Posterior vena cava (tissue), 2 donors: ENCODE data around the gene SEMA4F. TPM values are rescaled to one million over a fixed set of nuclear protein-coding genes. Genes with fewer than 3 reads are reported as not detected.

Experiments used
- DNase-seq: peaks from one replicate; pipeline ENCODE4 v3.0.0-alpha.2; 2020; ENCODE audit warnings: low spot score
- intact Hi-C, 2 donors: fragments of 100-400 bp; cut with DNase I; formaldehyde crosslinking; loops; one replicate each; pipeline versions ENCODE4 v1.14.1 to v1.14.2; 2022 to 2023
- total RNA-seq, 2 donors: library from RNA; stranded (reverse); fragmentation: NEBNext Ultra II Directional; extraction: Animal tissue kit (Norgen Biotek cat#: 25700); gene quantifications; one replicate each; pipeline ENCODE4 v1.2.1, GENCODE V29; 2021
- donor health status: DM: yes; HTN: yes; CAD: no.
- donor health status: DM: yes; HTN: yes; CAD: no.

SEMA4F gene
- total RNA-seq, 2 donors from 2014 or later: 3.2 to 3.9 TPM

DNA sequence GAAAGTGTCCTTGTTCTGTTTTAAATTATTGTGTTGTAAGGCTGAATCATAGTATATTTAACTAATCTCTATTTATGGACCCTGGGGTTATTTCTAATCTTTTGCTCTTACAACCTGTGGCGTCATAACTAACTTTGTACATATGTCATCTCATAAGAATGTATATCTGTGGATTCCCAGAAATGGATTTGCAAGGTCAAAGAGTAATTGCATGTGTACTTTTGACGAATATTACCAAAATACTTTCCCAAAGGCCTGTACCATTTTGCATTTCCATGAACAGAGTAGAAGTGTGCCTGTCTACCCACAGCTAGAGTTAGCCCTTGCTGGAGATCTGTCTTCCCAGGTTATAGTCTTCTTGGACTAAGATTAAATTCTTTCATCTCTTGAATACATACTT, 42.8 kb downstream of the SEMA4F start:
- no peak for DNase-seq
- intact Hi-C loops: no loop called here

DNA sequence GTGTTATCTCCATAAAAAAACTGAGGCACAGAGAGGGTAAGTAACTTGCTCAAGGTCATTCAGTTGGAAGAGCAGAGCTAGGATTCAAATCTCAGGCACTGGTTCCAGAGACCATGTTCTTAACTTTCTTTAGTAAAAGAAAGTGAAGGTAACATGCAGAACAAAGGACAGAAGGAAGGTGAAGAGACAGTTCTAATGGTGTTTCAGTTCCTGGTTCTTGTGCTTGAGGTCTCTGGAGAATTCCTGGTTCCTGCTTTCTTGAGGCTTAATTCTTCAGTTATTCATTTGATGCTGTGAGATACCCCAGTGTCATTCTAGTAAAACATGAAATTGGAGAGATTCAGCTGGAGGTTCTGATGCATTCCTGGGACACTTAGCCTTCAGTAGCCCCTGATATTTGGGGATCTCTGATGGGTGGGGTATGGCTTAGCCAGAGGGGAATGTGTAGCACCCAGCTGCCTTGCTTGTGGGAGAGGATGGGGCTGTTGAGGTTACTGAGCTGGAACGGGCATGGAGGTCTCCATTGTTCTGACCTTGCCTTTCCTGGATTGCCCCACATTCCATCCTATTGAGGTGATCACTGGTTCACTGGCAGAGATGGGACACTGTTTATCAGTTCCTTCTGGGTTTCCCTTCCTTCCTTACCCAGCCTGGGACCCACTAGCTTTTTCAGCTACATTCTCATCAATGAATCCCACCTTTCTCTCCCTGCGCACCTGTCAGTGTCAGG, 46.8 kb downstream of the SEMA4F start:
- intact Hi-C loops: no loop called here
- DNase-seq: no peak

DNA sequence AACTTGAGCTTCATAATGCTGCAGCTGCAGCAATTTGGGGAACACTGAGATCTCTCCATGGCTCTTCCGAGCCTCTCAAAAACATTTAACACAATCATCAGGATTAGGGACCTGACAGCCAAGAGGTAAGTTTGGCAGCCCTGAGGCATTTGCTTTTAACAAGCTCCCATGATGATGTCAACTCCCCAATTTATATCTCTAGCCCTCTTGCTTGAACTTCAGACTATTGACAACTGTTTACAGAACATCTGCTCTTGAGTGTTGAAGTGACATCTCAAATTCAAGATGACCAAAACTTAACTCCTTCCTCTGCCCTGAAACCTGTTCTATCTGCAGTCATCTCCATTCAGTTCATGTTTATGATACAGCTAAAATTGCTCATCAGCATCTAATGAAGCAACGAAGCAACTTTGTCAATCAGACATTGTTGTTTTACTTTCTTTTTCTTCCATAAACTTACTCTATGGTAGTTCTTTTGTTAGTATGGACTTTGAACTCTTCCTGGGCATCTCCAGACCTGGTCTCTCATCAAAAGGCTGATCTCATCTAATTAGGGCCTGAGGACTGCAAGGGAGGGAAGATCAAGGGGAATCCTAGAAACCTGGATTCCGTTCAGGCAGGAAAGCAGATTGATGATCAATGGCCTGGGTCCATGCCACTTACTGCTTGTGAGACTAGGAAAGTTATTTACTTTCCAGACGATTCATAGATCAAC, 48.1 kb downstream of the SEMA4F start:
- intact Hi-C loops: loop anchor here in 1 of 2 donors (2.0 kb wide), 1 partner anchor 75 kb away; no protein-coding TSS in a partner anchor
- DNase-seq: no peak

DNA sequence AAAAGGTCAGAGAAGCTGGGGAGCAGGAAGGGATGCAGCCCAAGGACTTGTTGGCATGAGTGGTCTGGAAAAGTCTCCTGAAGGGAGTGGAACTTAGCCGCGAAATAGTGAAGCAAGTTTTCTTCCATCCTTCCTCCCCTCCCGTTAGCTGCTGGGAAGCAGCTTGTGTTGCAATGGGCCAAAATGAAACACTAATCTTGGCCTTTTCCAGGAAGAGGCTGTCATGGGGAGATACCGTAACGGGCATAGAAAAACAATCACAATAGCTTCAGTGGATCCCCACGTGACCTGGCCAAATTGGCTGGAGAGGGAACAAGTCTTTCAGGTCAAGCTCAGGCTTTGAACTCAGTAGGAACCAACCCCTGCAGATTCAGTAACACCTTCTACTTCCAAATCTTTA, 49.3 kb downstream of the SEMA4F start:
- DNase-seq: no peak
- intact Hi-C loops: loop anchor here in 1 of 2 donors (2.0 kb wide), 1 partner anchor 77 kb away; no protein-coding TSS in a partner anchor

- intact Hi-C loops: no loop called here
- no peak for DNase-seq
These were observed 50.2 kb downstream of the SEMA4F start for GRCh38 chr2:74704216-74704615.

- intact Hi-C loops: no loop called here
- no peak for DNase-seq
These were observed 52.7 kb downstream of the SEMA4F start for GRCh38 chr2:74706741-74707140.

DNA sequence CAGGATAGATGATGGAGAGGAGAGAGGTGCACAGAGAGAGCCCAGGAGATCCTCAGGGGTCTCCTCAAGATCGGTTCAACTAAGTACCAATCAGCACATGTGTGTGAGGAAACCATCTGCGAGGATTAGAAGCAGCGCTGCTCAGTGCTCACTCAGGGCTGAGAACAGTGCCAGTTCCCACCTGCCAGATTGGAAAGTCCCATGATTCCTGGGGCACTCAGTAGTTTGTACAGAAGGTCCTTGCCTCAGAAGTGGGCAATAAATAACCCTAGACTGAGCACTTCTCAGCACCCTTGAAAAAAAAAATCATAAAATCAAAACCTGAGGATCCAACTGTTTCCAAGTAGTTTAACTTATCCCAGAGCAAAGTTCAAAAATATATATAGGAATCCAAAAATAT, 53.8 kb downstream of the SEMA4F start:
- intact Hi-C loops: no loop called here
- DNase-seq: no peak

- DNase-seq: no peak
- intact Hi-C loops: no loop called here
These were observed 54.2 kb downstream of the SEMA4F start for GRCh38 chr2:74708296-74708695.

DNA sequence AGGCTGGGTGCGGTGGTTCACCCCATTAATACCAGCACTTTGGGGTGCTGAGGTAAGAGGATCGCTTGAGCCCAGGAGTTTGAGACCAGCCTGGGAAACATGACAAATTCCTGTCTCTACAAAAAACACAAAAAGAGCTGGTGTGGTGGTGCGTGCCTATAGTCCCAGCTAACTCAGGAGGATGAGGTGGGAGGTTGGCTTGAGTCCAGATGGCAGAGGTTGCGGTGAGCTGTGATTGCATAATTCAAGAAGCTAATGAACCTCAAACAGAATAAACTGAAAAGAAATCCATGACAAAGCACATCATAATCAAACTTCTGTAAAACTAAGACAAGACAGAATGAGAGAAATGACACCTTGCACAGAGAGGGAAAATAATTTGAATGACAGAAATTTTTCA, 54.8 kb downstream of the SEMA4F start:
- intact Hi-C loops: no loop called here
- no peak for DNase-seq

DNA sequence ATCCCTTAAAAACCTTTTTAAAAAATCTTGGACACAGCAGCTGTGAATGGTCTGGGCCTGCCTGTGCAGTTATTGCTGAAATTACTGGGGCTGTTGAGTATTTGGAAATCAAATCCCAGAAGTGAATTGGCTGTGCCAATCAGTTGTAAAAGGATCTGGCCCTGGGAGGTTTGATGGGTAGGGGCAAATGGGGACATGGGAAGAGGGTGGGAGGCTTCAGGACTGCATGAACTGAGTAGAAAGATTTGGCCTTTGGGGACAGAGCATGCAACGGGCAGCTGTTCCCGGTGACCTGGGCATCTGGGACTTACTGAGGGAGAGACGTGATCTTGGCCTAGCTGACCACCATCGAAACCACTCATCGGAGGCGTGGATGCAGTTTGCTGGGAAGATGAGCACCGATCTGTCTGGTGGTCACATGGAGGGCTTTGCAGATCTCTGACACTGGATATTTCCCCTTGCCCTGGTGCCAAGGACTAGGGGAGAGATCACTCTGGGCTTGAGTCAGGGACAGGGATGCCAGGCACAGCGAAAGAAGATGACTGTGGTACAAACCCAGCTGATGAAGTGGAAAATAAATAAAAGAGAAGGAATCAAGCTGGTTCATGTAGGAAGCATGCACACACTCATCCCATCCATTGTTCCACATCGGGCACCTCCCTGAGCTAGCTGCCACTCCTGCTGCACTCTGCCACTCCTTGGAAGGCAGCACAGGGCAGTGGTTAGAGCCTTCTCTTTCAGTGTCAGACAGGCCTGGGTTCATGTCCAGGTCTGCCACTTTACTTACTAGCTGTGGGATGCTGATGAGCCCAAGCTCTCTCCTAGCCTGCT, 58.4 kb downstream of the SEMA4F start:
- intact Hi-C loops: no loop called here
- no peak for DNase-seq

DNA sequence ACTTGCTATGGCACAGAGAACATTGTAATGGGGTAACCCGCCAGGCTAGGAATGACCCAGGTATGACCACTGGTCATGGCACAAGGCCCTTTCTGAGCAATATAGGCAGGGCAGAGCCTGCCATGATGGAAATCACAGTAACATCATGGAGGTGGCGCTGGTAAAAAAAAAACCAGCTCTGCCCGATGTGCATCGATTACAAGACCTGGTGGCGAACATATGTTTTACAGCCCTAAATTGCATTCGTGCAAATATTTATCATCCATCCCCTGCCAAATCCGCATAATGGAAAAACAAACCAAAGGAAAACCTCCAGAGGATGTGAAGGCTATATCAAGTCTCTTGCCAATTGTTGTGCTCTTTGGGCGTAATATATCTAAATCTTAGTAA, 60.6 kb downstream of the SEMA4F start:
- DNase-seq: no peak

DNA sequence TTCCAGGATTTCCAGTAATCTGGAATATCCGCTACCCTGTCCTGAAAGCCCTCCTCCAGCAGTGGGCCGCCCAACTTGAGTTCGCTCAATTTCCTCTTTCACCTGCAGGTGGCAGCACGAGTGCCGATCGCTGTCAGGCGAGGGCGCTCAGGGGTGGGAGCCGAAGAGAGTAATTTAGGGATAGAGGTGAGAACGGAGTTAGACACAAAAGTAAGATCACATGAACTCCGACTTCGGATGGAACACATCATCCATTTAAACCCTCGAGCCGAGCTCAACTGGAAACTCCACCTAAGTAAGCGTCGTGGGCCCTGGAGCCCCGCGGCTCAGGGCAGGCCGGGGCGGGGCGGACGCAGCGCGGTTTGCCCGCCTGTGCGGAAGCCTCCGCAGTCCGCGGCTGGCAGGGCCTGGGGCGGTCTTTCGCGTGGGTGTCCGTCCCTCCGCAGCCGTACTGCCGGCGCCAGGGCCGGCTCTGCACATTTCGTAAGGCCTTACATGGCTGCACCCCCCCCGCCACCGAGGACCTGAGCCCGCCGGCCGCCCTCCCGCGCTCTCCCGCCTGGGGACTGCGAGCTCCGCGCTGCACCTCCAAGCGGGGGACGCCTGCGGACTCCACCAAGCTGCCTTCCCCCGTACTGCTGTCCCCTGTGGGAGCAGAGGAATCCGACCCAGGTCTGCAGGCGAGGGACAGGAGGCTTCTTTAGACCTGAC, 61.2 kb downstream of the SEMA4F start:
- intact Hi-C loops: loop anchor here (5.0 kb wide), 1 partner anchor 162 kb away; no protein-coding TSS in a partner anchor
- peak; percentile 94 for DNase-seq

More for the DNA sequence above, 60.6 kb downstream of the SEMA4F start:
- intact Hi-C loops: loop anchor here (5.0 kb wide), 1 partner anchor 163 kb away; no protein-coding TSS in a partner anchor

GRCh38 chr2:74715880-74716279, 61.8 kb downstream of the SEMA4F start:
- DNase-seq: no peak
- intact Hi-C loops: loop anchor here (5.0 kb wide), 1 partner anchor 161 kb away; no protein-coding TSS in a partner anchor

DNA sequence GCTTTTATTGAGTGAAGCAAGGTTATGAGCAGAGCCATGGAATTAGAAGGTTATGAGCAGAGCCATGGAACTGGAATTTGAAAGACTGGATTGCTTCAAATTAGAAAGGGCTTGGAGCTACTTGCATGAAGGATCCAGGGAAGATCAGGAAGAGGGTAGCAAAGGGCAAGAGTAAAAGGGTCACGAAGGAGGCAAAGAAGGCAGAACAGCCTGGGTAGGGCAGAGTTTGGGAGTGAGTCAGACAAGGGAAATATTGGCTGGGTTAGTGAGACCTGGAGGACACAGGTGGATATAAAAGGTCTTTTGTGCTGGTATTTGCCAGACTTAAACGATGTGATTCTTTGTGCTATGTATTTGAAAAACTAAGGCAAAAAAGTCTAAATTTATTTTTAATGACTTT, 65.0 kb downstream of the SEMA4F start:
- intact Hi-C loops: loop anchor here (5.0 kb wide), 1 partner anchor 158 kb away; no protein-coding TSS in a partner anchor
- no peak for DNase-seq

DNA sequence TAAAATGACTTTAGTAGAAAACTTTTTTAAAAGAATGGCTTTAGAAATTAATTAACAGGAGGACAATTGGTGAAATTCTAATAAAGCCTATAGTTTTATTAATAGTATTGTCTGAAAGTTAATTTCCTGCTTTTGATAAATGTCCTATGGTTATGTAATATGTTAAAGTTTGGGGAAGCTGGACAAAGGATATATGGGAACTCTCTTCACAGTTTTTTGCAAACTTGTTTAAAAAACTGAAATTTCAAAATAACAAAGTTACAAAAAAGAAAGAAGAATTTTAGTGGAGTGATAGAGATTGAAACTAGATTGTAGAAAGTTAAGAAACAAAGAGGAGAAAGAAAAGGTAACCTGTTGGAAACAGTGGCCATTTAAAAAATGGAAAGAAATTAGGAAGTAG, 67.3 kb downstream of the SEMA4F start:
- intact Hi-C loops: no loop called here
- DNase-seq: no peak

- no peak for DNase-seq
These were observed 70.4 kb downstream of the SEMA4F start for GRCh38 chr2:74724496-74724895.

DNA sequence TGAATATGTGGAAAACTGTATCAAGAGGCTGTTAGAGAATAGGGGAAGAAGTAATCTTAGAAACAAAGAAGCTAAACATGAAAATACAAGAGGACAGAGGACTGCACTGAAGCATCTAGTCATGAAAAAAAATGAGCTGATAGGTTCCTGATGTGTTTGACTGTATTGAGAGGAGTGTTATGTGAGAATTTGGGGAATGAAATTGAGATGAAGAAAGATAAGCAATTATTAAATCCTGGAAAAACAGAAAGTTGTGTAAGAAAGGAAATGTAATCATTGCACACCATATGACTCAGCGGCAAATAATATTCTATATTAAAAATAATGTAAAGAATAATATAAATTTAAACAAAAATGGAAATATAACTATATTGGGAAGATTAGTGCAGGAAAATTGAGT, 71.2 kb downstream of the SEMA4F start:
- no peak for DNase-seq
- intact Hi-C loops: no loop called here

More at GRCh38 chr2:74724496-74724895, 70.4 kb downstream of the SEMA4F start:
- intact Hi-C loops: no loop called here

- no peak for DNase-seq
- intact Hi-C loops: no loop called here
These were observed 74.8 kb downstream of the SEMA4F start for GRCh38 chr2:74728842-74729241.

- no peak for DNase-seq
- intact Hi-C loops: no loop called here
These were observed 76.5 kb downstream of the SEMA4F start for GRCh38 chr2:74730530-74730929.
